Loucy (cell line): Measurements from ENCODE around the gene ZNF407.

Experiments used
- CTCF ChIP-seq: fragments of 200-600 bp; sonication (generic); conservative IDR thresholded peaks from 2 replicates; pipeline ENCODE4 v1.5.1; 2014; ENCODE audit warnings: mild to moderate bottlenecking, antibody characterized with exemption, low read length
- EZH2phosphoT487 ChIP-seq: fragments of 200-600 bp; IDR thresholded peaks from 2 replicates; pipeline ENCODE4 v1.6.1; 2018; ENCODE audit warnings: antibody characterized with exemption, mild to moderate bottlenecking, moderate library complexity, borderline replicate concordance

GRCh38 chr18:74996996-74997395 lies 399.3 kb downstream of the ZNF407 start:
- TF ChIP-seq CTCF (no peak), EZH2phosphoT487 (no peak)
